ENCODE measurements around the gene COL6A2. TPM values are rescaled to one million over a fixed set of nuclear protein-coding genes. Genes with fewer than 3 reads are reported as not detected.
A peak's percentile ranks its signal among the peaks of the same experiment; 100 is the strongest.
"Not testable (repeated sequence)": the region's sequence is repeated elsewhere in the genome, so short reads cannot be mapped to it uniquely, and the experiment has no call there.

COL6A2 gene
- total and polyA plus RNA-seq, 8 donors: 362 to 647 (median 447) TPM

- peaks cover 0 to 3% of the 10 kb centered on the region in 2 donors for H3K4me1 ChIP-seq
- DNase-seq (peak in 1 of 4 donors; percentile 49), ATAC-seq (no peak)
- H3K36me3 ChIP-seq: no peaks in the 10 kb centered on the region
- H3K9me3 ChIP-seq: peaks cover 0 to 6% of the 10 kb centered on the region in 2 donors
- intact Hi-C loops (cut with DNase I): no loop called here
- peak overlapping the region in 1 of 2 donors; percentile 37 for H3K27ac ChIP-seq
- no peak overlapping the region for H3K4me3 ChIP-seq
- peaks cover 0 to 62% of the 10 kb centered on the region in 2 donors for H3K27me3 ChIP-seq
- no peak for TF ChIP-seq CTCF (IDR thresholded peaks at IDR 0.05)
Observed at GRCh38 chr21:46057710-46058241, 40.1 kb upstream of the COL6A2 start.

GRCh38 chr21:46058431-46059145, 39.3 kb upstream of the COL6A2 start:
- intact Hi-C loops (cut with DNase I): no loop called here
- Histone ChIP-seq H3K4me3 (no peak overlapping the region), H3K4me1 (peaks cover 0 to 3% of the 10 kb centered on the region in 2 donors), H3K36me3 (no peaks in the 10 kb centered on the region), H3K27ac (no peak overlapping the region), H3K27me3 (peaks cover 0 to 66% of the 10 kb centered on the region in 2 donors), H3K9me3 (peaks cover 0 to 11% of the 10 kb centered on the region in 2 donors)
- no peak for TF ChIP-seq CTCF (IDR thresholded peaks at IDR 0.05)
- peak in 1 of 4 donors; percentile 28 for DNase-seq
- ATAC-seq: no peak

GRCh38 chr21:46059195-46059594, 38.7 kb upstream of the COL6A2 start:
- ATAC-seq (no peak), DNase-seq (no peak)
- peaks cover 0 to 72% of the 10 kb centered on the region in 2 donors for H3K27me3 ChIP-seq
- H3K4me3 ChIP-seq: no peak overlapping the region
- intact Hi-C loops (cut with DNase I): no loop called here
- peaks cover 0 to 11% of the 10 kb centered on the region in 2 donors for H3K9me3 ChIP-seq
- no peaks in the 10 kb centered on the region for H3K36me3 ChIP-seq
- H3K4me1 ChIP-seq: peaks cover 0 to 3% of the 10 kb centered on the region in 2 donors
- no peak for TF ChIP-seq CTCF (IDR thresholded peaks at IDR 0.05)
- H3K27ac ChIP-seq: no peak overlapping the region

- intact Hi-C loops (cut with DNase I): not testable (repeated sequence)
Observed at GRCh38 chr21:46059711-46060455, 38.0 kb upstream of the COL6A2 start.

GRCh38 chr21:46060596-46061061, 37.3 kb upstream of the COL6A2 start:
- peaks cover 0 to 76% of the 10 kb centered on the region in 2 donors for H3K27me3 ChIP-seq
- H3K9me3 ChIP-seq: peaks cover 0 to 11% of the 10 kb centered on the region in 2 donors
- H3K4me1 ChIP-seq: peaks cover 5% of the 10 kb centered on the region in 2 donors
- DNase-seq (peak in 2 of 4 donors; percentile 31 to 73), ATAC-seq (peak; percentile 58)
- H3K36me3 ChIP-seq: no peaks in the 10 kb centered on the region
- H3K27ac ChIP-seq: peak overlapping the region; percentile 33 to 80
- H3K4me3 ChIP-seq: no peak overlapping the region
- intact Hi-C loops (cut with DNase I): no loop called here
- TF ChIP-seq CTCF (IDR thresholded peaks at IDR 0.05): no peak

More at GRCh38 chr21:46059711-46060455, 38.0 kb upstream of the COL6A2 start:
- H3K36me3 ChIP-seq, H3K4me1 ChIP-seq, ATAC-seq, H3K4me3 ChIP-seq: not testable (repeated sequence)
- H3K27me3 ChIP-seq: peaks cover 0 to 76% of the 10 kb centered on the region in 2 donors
- H3K9me3 ChIP-seq: peaks cover 0 to 11% of the 10 kb centered on the region in 2 donors
- DNase-seq: peak in 1 of 4 donors; percentile 25
- H3K27ac ChIP-seq: peak overlapping the region; percentile 33 to 80
